GM18502 (cell line): Measurements from ENCODE around the gene FMNL1.

Experiments used
- ATAC-seq: cut with Tn5 transposase; IDR thresholded peaks from one replicate; pipeline ENCODE4 v1.9.1; 2021; ENCODE audit warnings: mild to moderate bottlenecking; ENCODE audit not compliant: unreplicated experiment, poor library complexity

FMNL1 gene

DNA sequence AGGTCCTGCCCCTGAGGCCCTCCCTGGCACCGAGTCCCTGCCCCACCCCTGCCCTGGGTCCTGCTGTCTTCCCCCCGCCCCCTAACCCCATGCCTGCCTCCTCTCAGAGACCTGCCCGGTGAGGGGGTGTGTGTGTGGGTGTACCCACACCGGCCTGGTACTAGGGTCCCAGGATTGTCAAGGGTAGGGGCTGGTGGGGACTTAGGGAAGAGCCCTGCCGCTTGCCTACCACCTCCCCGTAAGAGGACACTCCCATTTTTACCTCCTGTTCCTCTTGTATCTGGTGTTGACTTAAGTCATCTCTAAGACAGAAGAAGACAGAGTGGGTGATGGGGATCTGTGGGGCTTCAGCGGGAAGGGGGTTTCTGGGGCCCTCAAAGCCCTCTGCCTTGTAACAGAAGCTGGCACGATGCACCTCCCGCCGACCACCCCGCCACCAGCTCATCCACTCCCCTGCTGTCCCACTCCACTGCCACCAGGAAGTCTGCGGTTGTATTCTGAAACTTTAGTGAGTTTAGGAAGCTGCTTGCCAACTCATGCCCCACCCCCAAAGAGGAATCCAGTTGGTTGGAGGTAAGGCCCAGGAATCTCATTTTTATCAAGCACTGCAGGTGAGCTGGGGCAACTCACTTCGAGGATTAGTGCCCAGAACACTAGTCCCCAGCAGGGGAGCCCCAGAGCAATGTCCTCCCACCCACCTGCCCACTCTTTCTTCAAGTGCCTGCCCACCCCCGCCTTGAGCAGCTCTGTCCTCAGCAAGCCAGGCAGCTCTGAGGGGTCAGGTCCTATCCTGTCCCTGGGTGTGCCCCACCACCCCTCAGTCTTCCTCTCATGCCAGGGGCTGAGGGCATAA, 34.7 kb downstream of the FMNL1 start:
- ATAC-seq: no peak

DNA sequence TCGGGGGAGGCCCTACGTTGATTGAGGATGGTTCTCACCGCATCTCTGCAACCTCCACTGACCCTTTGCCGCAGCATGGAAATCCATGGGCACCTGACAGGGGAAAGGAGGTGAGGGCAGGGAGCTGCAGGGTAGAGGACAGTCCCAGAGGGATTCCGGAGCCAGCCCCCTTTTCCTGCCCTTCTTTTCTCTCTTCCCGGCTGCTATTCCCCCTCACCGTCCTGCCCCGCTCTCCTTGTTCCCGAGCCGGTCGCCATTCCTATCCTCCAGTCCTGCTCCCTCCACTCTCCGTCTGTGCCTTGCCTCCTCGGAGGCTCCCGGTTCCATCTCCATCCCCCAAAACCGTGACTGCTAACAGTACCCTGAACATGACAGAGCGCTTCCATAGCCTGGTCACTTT, 35.4 kb downstream of the FMNL1 start:
- no peak for ATAC-seq

DNA sequence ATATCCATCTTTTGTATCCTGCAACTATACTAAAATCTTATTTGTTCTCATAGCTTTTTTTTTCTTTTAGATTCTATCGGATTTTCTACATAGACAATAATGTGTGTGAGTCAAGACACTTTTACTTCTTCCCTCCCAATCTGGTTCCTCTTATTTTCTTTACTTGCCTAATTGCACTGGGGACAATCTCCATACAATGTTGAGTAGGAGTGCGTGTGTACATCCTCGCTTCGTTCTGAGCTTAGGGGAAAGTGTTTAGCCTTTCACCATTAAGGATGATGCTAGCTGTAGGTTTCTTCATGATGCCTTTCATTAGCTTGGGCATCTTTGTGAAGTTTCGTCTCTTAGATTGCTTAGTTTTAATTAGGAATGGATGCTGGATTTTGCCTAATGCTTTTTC, 37.3 kb downstream of the FMNL1 start:
- ATAC-seq: no peak

DNA sequence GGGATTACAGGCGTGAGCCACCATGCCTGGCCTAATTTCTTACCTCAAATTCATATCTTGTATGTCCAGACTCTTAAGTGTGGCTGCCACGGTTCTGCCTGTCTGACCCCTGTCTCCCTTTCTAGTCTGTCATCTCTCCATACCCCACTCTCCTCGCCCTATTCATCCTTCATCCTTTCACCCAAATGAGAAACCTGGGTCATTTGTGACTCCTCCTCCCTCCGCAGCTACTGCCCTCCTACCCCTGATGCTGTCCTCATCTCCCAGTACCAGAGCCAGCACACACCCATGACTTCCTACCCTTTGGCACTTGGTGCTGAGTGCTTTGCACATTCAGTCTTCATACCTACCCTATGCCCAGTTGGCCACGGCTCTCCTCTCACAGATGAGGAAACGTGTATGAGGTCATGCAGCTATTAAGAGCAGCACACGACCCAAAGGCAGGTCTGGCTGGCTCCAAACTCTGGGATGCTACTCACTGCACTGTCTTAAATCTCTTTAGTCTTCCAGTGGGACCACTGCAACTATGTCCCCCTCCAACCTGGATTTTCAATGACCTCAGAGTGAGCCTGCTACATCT, 38.6 kb downstream of the FMNL1 start:
- no peak for ATAC-seq

DNA sequence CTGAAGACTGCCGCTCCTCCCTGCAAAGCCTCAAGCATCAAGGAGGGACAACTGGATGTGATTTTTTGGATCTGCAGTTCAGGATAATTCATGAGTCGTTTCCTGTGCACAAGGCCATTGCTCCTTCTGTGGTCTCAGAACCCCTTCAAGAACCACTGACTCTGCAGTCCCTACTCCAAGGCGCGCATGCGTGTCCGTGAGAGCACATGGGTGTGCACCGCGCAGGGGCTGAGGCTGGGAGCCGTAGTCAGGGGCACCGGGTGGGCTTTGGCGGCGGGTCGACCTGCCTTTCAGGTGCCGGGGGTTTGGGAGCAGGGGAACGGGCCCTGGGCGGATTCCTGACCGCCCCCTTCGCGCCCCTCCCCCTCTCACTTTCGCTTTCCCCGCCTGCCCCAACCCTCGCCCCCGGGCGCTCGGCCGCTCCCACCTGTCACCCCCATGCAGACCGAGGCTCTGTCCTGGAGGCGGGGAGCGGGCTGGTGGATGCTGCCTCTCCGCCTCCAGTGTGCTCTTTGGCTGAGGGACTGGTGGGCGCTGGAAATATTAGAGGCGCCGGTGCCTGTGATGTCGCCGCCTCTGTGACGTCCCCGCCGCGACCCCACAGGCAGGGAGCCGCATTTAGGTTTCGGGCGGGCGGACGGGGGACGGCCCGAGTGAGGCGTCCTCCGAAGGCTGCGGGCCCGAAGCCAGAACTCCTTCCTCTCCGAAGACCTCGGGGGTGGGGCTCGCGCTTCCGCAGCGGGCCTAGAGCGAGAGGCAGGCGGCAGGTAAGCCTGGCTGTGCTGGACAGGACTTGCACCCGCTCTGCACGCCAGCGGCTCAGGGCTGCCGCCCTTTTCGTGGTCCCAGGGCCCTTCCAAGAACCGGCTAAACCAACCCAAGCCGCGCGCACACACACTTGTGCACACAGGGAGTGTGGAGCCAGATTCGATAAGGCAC, 40.2 kb downstream of the FMNL1 start, which contains the start of gene SPATA32:
TSS of gene SPATA32 (minus strand) at position 518 of the 939 bp plus-strand sequence. CDS start at position 440, 78 bp downstream.
- ATAC-seq: peak; percentile 62

DNA sequence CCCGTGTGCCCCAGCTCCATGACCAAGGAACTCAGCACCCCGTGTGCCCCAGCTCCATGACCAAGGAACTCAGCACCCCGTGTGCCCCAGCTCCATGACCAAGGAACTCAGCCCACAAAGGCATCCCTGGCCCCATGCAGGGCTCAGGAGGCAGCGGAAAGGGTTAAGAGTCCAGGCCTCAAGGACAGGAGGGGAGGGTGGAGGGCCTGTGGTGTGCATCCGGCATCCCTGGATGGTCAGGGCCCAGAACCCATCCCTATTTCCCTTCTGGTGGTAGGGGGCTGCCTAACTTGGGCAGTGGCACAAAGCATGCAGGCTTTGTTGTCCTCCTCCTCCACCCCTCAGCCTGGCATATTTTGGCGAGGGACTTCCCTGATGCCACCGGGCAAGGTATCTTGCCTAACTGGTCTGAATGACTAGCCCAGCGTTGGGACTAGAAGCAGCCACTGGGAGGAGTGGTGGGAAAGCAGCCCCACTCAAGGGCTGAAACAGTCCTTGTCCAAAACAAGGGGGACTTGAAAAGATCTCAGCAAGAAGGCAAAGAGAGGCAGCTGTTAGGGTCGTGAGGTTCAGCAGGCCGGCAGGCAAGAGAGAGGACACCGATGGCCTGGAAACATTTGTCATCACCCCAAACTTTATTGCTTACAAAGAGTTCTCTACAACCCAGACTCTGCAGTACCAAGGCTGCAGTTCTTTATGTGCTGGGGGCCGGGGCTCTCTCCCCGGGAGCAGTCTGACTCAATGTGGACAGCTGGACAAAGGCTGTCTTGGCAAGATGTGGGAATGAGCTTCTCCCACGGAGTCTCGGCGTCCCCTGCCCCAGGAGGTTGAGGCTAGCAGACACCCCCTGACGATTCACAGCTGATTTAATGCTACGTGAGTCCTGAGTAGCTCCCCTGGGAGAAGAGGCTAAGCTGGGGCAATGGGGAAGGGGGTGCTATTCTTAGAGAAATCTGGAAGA, 41.1 kb downstream of the FMNL1 start:
- no peak for ATAC-seq

DNA sequence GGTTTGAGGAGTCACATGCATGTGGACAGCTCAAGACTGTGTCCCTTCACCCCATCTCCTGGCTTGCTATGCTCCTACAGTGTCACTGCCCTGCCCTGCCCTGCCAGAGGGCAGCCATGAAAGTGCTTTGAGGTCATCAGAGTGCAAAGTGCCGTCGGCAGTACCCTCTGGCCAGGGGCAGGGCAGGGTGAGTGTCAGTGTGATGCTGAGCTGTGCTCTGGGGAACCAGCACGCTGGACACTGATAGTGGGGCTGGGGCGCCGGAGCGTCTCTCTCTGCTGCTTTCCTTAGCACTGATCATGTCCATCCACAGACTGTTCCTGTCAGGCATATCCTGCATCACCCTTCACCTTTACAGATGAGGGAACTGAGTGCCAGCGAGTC, 41.8 kb downstream of the FMNL1 start:
- ATAC-seq: no peak

DNA sequence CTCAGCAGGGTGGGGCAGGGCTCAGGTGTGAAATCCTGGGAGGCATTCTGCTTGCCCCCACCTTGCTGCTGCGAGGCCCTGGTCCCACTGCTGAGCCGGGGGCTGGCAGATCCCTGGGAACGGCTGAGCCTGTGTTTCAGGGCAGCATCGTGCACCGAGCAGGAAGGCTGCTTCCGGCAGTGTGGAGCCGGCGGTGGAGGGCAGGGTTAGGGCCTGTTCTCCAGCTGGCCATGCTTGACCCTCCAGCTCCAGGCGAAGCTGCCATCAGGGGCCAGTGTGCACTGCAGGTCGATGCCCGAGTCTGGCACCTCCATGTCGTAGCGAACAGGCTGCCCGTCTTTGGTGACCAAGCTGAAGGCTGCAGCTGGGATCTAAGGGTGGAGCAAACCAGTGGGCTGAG, 42.7 kb downstream of the FMNL1 start:
- no peak for ATAC-seq

DNA sequence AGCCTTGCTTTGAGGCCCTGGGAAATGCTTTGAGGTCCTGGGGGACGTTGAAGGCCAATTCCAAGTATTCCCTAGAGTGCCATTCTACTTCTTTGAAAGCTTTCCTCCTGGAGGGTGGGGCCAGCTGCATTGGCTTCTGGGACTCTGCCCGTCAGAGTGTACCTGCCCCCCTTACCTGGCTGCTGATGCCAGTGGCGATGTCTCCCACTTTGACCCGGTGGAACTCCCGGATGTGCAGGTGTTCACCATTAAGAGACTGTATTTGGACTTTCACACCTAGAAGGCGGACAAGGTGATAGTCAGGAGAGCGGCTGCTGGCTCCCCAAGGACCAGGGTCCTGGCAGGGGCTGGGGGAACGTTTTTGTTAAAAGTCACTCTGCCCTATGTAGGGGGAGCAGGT, 43.3 kb downstream of the FMNL1 start:
- ATAC-seq: no peak

DNA sequence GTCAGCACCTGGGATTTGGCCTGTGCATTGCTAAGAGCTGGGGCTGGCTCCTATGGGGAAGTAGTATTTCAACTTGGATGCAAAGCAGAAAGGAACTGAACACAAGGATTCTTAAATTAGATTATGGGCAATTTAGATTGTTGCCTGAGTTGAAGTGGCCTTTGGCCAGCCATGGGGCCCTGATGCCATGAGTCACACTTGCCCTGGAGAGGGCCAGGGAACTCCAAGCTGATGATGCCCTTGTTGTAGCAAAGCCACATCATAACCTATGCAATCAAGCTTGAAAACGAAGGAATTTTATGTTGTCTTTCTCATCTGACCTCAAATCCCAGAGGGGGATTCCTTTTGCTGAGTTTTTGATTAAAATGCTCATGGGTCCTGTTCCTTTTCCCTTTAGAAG, 44.1 kb downstream of the FMNL1 start:
- no peak for ATAC-seq

DNA sequence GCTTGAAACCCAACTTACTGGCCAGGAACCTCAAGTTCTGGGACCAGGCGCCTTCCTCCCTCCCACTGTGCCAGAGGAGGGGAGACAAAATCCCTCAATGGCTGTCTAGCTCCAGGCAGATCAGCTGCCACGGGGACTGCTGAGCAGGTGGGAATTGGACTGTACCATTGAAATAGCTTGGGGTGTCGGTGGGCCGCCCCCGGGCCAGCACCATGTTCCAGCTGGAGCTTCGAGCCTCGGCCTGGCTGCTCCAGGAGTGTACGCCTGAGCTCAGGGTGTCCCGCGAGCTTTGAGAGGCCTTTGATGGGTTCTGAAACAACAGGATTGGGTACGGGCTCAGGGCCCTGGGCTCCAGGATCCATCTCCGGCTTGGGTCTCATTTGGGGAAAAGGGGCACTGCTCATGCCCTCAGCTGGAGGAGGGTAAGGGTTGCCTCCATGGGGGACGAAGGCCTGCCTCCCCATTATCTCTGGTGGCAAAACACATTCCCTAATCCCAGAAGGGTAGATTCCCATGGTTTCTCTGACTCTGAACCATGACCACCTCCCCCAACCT, 44.8 kb downstream of the FMNL1 start:
- no peak for ATAC-seq

DNA sequence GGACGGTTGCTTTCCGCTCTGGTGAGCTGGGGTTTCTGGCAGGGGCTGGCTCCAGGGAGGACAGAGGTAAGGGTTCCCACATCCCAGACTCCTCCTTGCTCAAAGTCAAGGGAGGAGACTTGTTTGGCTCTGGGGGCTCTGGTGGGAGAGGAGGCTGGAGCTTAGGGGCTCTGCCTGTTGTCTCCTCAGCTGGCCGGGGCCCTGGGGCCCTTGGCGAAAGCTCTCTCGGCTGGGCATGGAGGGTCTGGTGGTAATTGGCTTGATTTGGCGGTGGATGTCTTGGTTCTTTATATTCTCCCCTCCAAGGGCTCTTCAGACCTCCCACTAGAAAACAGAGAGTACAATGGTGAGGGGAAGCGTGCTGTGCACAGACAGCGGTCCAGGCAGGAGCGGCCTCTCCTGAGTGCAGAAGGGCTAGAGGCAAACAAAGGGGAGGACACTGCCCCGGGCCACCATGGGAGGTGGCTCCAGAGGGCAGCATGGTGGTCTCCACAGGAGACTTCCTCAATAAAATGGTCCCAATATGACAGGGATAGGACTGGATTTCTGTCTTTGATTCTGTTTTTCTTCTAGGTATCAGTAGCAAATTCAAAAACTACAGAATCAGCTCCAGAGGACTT, 45.9 kb downstream of the FMNL1 start:
- no peak for ATAC-seq

DNA sequence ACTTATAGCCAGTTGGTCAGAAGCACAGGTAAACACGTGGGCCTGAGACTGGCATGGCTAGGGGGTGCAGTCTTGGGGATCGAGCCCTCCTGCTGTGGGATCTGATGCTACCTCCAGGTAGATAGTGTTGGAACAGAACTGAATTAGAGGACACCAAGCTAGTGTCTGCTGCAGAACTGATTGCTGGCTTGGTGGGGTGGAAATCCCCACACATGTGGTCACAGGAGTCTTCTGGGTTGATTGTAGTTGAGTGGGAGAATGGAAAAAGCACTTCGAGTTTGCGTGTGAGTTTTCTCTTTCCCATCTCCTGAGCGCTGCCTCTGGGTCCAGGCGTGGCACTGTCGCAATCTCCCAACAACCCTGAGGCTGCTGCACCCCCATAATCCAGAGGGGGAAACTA, 48.2 kb downstream of the FMNL1 start:
- ATAC-seq: no peak

DNA sequence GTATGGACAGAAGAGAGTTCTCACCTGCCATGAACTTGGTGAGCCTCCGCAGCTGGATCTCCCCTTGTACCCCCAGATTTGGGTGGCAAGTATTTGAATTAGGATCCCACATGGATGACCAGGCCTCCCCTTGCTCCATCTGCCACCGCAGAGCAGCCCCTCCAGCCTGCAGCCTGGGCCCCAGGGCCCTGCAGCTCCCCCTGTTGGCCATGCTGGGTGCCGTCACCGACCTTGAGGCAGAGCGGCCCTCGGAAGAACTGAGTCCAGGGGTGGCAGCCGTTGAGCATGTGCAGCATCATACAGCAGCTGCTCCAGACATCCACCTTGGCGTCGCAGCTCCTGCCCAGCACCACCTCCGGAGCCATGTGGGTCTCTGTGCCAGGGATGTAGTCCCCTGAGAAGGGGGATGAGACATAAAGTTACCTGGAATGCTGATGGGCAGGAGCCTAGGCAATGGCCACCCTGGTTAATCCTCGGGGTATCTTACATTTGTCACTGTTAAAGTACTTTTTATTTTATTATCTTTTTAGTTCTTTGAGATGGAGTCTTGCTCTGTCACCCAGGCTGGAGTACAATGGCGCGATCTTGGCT, 49.2 kb downstream of the FMNL1 start:
- ATAC-seq: no peak

DNA sequence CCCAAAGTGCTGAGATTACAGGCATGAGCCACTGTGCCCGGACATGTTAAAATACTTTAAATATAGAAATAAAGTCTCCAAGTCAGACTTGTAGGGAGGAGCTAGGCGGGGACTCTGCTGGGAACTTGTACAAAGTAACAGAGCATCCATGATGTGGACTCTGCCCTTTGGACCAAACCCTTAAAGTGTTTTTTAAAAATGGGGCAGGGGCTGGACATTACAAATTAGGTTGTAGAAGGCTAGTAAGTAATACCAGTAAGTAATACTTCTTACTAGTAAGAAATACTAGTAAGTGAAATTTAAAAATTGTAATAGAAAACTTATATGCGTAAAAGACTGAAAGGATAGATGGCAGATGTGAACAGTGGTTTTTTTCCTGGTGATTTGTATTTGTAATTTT, 49.9 kb downstream of the FMNL1 start:
- ATAC-seq: no peak

DNA sequence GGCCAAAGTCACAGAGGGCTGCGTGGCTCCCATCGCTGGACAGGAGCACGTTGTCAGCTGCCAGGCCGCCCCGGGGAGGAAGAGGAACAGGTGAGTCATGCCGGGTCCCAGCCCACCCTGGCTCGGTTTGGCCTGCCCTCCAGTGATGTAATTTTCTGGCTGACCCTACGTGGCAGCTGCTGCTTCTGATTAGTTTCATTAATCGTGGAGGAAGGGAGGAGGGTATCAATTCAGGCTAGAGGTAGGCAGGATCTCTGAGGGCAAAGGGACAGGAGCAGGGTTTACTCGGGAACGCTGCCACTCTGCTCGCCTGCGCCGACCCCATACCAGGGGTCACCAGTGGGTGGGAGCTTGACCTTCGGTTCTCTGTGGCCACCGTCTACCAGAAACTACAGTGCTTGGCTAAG, 51.9 kb downstream of the FMNL1 start:
- ATAC-seq: no peak

DNA sequence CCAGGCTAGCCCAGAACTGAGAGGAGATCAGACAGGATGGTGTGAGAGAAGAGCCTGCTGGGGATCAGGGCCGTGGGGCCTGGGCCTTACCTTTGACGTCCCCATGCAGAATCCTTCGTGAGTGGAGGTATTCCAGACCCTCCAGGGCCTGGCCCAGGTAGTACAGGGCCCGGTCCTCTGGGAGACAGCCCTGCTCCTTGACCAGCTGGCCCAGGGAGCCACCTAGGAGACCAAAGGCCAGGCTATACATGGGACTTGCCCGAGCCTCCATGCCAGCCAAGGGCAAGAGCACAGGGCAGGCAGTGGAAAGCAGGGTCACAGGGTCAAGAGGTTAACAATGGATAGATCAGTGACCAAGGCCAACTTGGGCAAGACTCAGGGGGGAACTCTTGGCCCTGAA, 52.3 kb downstream of the FMNL1 start:
- ATAC-seq: no peak

DNA sequence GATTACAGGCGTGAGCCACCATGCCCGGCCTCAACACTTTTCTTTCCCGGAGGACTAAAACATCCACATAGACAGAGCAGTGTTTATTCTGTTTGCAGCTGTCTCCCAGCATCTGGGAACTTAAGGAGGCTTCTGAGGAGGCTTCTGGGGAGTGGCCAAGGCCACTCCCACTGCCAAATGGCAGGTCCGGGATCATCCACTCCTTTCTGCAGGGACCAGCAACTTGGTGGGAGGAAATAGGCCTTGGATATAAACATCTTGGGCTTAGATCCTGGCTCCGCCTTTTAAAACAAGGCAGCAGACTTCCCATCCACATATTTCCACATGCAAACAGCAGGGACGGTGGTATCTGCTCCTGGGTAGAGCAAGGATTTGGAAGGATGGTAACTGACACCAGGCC, 54.3 kb downstream of the FMNL1 start:
- ATAC-seq: no peak
